CD4-positive, CD25-positive, alpha-beta regulatory T cell (primary cell): ENCODE results near the gene FAM78B. TPM values are rescaled to one million over a fixed set of nuclear protein-coding genes. Genes with fewer than 3 reads are reported as not detected.

ENCODE experiments used
- ATAC-seq, 2 donors: fragments of 150-1000 bp; cut with Tn5 transposase; one replicate each; pipeline ENCODE4 v1.10.0; 2021; ENCODE audit warnings: low read depth in 2 of 2, moderate number of reproducible peaks in 2 of 2, moderate library complexity in 1 of 2
- DNase-seq, 3 donors: peaks; one replicate each; pipeline versions ENCODE4 v3.0.0 to v3.0.0-alpha.2; 2012 to 2022; ENCODE audit warnings: mixed read lengths in 1 of 3
- H3K27ac ChIP-seq: one replicate; pipeline ENCODE4 v1.7.0; 2013; ENCODE audit warnings: mild to moderate bottlenecking, low read length; ENCODE audit not compliant: insufficient read depth, poor library complexity, severe bottlenecking
- H3K27me3 ChIP-seq: one replicate; pipeline ENCODE4 v1.7.0; 2013; ENCODE audit warnings: low read length; ENCODE audit not compliant: control insufficient read depth, insufficient read depth
- H3K36me3 ChIP-seq: one replicate; pipeline ENCODE4 v1.7.0; 2013; ENCODE audit warnings: mild to moderate bottlenecking, low read length, moderate library complexity; ENCODE audit not compliant: control insufficient read depth, insufficient read depth
- H3K4me1 ChIP-seq: 2 replicates; pipeline ENCODE4 v1.7.0; 2013; ENCODE audit warnings: mild to moderate bottlenecking, low read length; ENCODE audit not compliant: insufficient read depth, control insufficient read depth, poor library complexity, severe bottlenecking
- H3K4me3 ChIP-seq: one replicate; pipeline ENCODE4 v1.7.0; 2013; ENCODE audit warnings: low read depth, mild to moderate bottlenecking, low read length, moderate library complexity
- H3K9me3 ChIP-seq, 2 experiments: 1 replicate in 1 of 2; 2 replicates in 1 of 2; pipeline ENCODE4 v1.7.0; 2013; ENCODE audit warnings: low read length in 2 of 2, mild to moderate bottlenecking in 1 of 2, moderate library complexity in 1 of 2; ENCODE audit not compliant: control insufficient read depth in 2 of 2
- H3K27ac Mint-ChIP-seq, 3 donors: one replicate each; pipeline ENCODE4 v1.8.0; 2020 to 2022; ENCODE audit warnings: mild to moderate bottlenecking in 3 of 3, mixed read lengths in 3 of 3, moderate library complexity in 2 of 3
- H3K27me3 Mint-ChIP-seq: one replicate; pipeline ENCODE4 v1.8.0; 2022; ENCODE audit warnings: mild to moderate bottlenecking, mixed read lengths
- H3K36me3 Mint-ChIP-seq: one replicate; pipeline ENCODE4 v1.8.0; 2020; ENCODE audit warnings: mixed read lengths
- H3K4me1 Mint-ChIP-seq, 4 donors: one replicate each; pipeline ENCODE4 v1.8.0; 2020 to 2022; ENCODE audit warnings: mixed read lengths in 4 of 4, mild to moderate bottlenecking in 1 of 4
- H3K4me3 Mint-ChIP-seq, 4 donors: one replicate each; pipeline ENCODE4 v1.8.0; 2020 to 2022; ENCODE audit warnings: mild to moderate bottlenecking in 4 of 4, mixed read lengths in 4 of 4, moderate library complexity in 3 of 4
- H3K9me3 Mint-ChIP-seq, 7 donors: one replicate each; pipeline ENCODE4 v1.8.0; 2020 to 2022; ENCODE audit warnings: mixed read lengths in 7 of 7, mild to moderate bottlenecking in 3 of 7, moderate library complexity in 2 of 7
- polyA plus RNA-seq, 4 donors: library from polyadenylated mRNA; unstranded; fragments of 300-500 nt; fragmentation: Illumina TruSeq; gene quantifications; one replicate each; pipeline ENCODE4 v1.2.3, GENCODE V29; 2021
- total RNA-seq: library from RNA; stranded (reverse); gene quantifications from one replicate; pipeline ENCODE4 v1.2.3, GENCODE V29; 2022

FAM78B gene
- total and polyA plus RNA-seq, 5 donors from 2014 or later = 0.07 to 0.30 TPM; not detected in 3

- no peaks in the 10 kb centered on the region for H3K27me3 ChIP-seq
- H3K27me3 Mint-ChIP-seq = no peaks in the 10 kb centered on the region
- no peaks in the 10 kb centered on the region for H3K4me1 ChIP-seq
- no peak overlapping the region for H3K27ac ChIP-seq
- no peaks in the 10 kb centered on the region for H3K36me3 Mint-ChIP-seq
- H3K27ac Mint-ChIP-seq = no peak overlapping the region
- H3K4me1 Mint-ChIP-seq = no peaks in the 10 kb centered on the region
- no peak for DNase-seq
- H3K9me3 Mint-ChIP-seq = peaks cover 0 to 2% (median 0%) of the 10 kb centered on the region in 7 donors
- no peak for ATAC-seq
- H3K4me3 Mint-ChIP-seq = no peak overlapping the region
- H3K9me3 ChIP-seq = no peaks in the 10 kb centered on the region
- H3K36me3 ChIP-seq = no peaks in the 10 kb centered on the region
- no peak overlapping the region for H3K4me3 ChIP-seq
These were observed 47.3 kb downstream of the FAM78B start for GRCh38 chr1:166119471-166119965.

DNA sequence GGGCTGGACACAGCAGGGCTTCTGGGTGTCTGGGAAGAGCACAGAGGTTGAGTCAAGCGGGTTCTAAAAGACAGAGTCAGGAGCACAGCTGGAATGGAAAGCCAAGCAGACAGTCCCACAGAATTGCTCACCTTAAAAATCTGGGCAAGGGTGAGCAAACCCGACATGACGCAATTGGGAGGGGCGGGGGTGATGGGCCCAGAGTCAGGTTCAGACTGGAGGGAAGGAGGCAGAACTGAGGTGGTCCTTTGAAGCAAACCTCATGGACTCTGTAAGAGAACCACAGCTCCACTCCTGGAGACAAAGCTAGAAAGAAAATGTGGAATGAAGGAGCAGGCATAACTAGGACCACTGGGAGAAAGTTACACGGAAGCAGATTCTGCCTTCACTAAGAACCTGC, 49.0 kb downstream of the FAM78B start:
- Mint-ChIP-seq H3K4me1 (no peaks in the 10 kb centered on the region), H3K9me3 (peaks cover 0 to 2% (median 0%) of the 10 kb centered on the region in 7 donors), H3K36me3 (no peaks in the 10 kb centered on the region), H3K27ac (no peak overlapping the region), H3K27me3 (no peaks in the 10 kb centered on the region), H3K4me3 (no peak overlapping the region)
- H3K9me3 ChIP-seq = no peaks in the 10 kb centered on the region
- H3K4me3 ChIP-seq = no peak overlapping the region
- H3K27ac ChIP-seq = no peak overlapping the region
- H3K36me3 ChIP-seq = no peaks in the 10 kb centered on the region
- H3K4me1 ChIP-seq = no peaks in the 10 kb centered on the region
- DNase-seq (no peak), ATAC-seq (no peak)
- no peaks in the 10 kb centered on the region for H3K27me3 ChIP-seq

- Histone ChIP-seq H3K36me3 (no peaks in the 10 kb centered on the region), H3K27me3 (no peaks in the 10 kb centered on the region), H3K4me3 (no peak overlapping the region), H3K27ac (no peak overlapping the region), H3K4me1 (no peaks in the 10 kb centered on the region), H3K9me3 (no peaks in the 10 kb centered on the region)
- Mint-ChIP-seq H3K9me3 (peaks cover 0 to 2% (median 0%) of the 10 kb centered on the region in 7 donors), H3K4me3 (no peak overlapping the region), H3K36me3 (no peaks in the 10 kb centered on the region), H3K27me3 (no peaks in the 10 kb centered on the region), H3K27ac (no peak overlapping the region), H3K4me1 (no peaks in the 10 kb centered on the region)
- ATAC-seq (no peak), DNase-seq (no peak)
These were observed 50.8 kb downstream of the FAM78B start for GRCh38 chr1:166116026-166116425.

- Histone ChIP-seq H3K36me3 (no peaks in the 10 kb centered on the region), H3K4me1 (no peaks in the 10 kb centered on the region), H3K27ac (no peak overlapping the region), H3K9me3 (no peaks in the 10 kb centered on the region), H3K4me3 (no peak overlapping the region), H3K27me3 (no peaks in the 10 kb centered on the region)
- no peak for ATAC-seq
- no peak overlapping the region for H3K27ac Mint-ChIP-seq
- H3K4me1 Mint-ChIP-seq = no peaks in the 10 kb centered on the region
- H3K4me3 Mint-ChIP-seq = no peak overlapping the region
- H3K9me3 Mint-ChIP-seq = peaks cover 0 to 2% (median 0%) of the 10 kb centered on the region in 7 donors
- no peaks in the 10 kb centered on the region for H3K27me3 Mint-ChIP-seq
- no peaks in the 10 kb centered on the region for H3K36me3 Mint-ChIP-seq
- no peak for DNase-seq
These were observed 52.4 kb downstream of the FAM78B start for GRCh38 chr1:166114419-166114818.

DNA sequence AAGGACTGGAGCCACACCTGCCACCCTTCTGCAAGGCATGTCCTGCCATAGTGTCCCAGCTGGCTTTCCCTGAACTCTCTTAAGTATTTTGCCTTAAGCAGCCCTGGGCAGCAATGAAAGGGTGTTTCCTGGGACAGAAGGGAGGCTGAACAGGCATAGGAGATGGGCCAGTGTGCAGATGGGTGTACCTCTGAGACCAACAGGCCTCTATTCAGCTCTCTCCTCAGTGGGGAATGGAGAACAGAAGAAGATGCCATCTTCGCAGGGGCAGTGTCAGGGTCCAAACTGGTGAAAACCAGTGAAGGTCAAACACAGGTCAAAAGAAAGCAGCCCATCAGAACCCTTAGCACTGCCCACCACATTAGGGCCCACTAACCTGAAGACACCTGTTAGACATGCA, 53.2 kb downstream of the FAM78B start:
- no peak overlapping the region for H3K27ac ChIP-seq
- H3K4me1 ChIP-seq = no peaks in the 10 kb centered on the region
- H3K36me3 Mint-ChIP-seq = no peaks in the 10 kb centered on the region
- no peaks in the 10 kb centered on the region for H3K27me3 Mint-ChIP-seq
- H3K4me1 Mint-ChIP-seq = no peaks in the 10 kb centered on the region
- no peaks in the 10 kb centered on the region for H3K9me3 ChIP-seq
- ATAC-seq = no peak
- no peaks in the 10 kb centered on the region for H3K27me3 ChIP-seq
- no peak for DNase-seq
- H3K36me3 ChIP-seq = no peaks in the 10 kb centered on the region
- peaks cover 0 to 2% (median 0%) of the 10 kb centered on the region in 7 donors for H3K9me3 Mint-ChIP-seq
- H3K4me3 ChIP-seq = no peak overlapping the region
- no peak overlapping the region for H3K4me3 Mint-ChIP-seq
- H3K27ac Mint-ChIP-seq = no peak overlapping the region

- Histone ChIP-seq H3K27ac (no peak overlapping the region), H3K9me3 (no peaks in the 10 kb centered on the region), H3K4me1 (no peaks in the 10 kb centered on the region), H3K27me3 (no peaks in the 10 kb centered on the region), H3K4me3 (no peak overlapping the region), H3K36me3 (no peaks in the 10 kb centered on the region)
- no peak for DNase-seq
- no peak for ATAC-seq
- Mint-ChIP-seq H3K27ac (no peak overlapping the region), H3K36me3 (no peaks in the 10 kb centered on the region), H3K9me3 (peaks cover 0 to 2% (median 0%) of the 10 kb centered on the region in 7 donors), H3K4me3 (no peak overlapping the region), H3K27me3 (no peaks in the 10 kb centered on the region), H3K4me1 (no peaks in the 10 kb centered on the region)
These were observed 53.8 kb downstream of the FAM78B start for GRCh38 chr1:166113031-166113430.

DNA sequence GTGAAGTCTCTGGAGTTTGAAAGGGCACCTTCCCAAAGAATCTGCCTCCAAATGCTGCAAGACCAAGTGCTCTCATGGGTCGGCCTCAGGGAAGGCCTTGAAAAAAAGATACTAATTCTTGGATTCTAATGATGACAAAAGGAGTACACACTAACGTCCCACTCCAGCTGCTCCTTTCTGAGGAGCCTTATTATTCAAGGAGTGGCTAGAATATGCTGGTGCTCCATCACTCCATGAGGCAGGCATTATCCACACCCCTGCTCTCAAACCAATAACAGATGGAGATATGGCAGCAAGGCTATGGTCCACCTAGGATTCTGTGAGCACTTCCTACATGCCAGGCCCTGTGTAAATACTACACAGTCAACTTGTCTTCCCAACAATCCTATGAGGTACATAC, 54.4 kb downstream of the FAM78B start:
- no peaks in the 10 kb centered on the region for H3K4me1 ChIP-seq
- no peak for ATAC-seq
- H3K36me3 ChIP-seq = no peaks in the 10 kb centered on the region
- no peaks in the 10 kb centered on the region for H3K9me3 ChIP-seq
- no peaks in the 10 kb centered on the region for H3K27me3 ChIP-seq
- Mint-ChIP-seq H3K4me1 (no peaks in the 10 kb centered on the region), H3K27me3 (no peaks in the 10 kb centered on the region), H3K9me3 (peaks cover 0 to 2% (median 0%) of the 10 kb centered on the region in 7 donors), H3K27ac (no peak overlapping the region), H3K36me3 (no peaks in the 10 kb centered on the region), H3K4me3 (no peak overlapping the region)
- no peak overlapping the region for H3K27ac ChIP-seq
- no peak overlapping the region for H3K4me3 ChIP-seq
- DNase-seq = no peak

DNA sequence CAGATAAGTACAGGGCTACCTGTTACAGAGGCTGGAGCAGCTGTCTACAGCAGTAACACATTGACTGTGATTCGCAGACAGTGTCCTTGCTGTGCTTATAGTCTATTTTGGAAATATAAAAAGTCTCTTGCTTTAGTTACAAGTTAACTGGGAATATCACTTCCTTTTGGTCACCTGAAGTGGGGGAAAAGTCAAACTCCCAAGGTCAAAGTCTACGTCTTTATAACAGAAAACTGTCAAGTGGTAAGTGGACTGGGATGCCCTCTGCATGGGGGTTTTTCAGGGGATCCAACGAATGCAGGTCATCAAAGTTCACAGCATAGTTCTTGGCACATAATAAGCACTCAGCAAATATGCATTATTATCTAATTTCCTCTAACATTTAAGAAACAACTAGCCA, 55.4 kb downstream of the FAM78B start:
- Mint-ChIP-seq H3K27me3 (no peaks in the 10 kb centered on the region), H3K27ac (no peak overlapping the region), H3K4me1 (no peaks in the 10 kb centered on the region), H3K4me3 (no peak overlapping the region), H3K9me3 (peaks cover 0 to 7% (median 0%) of the 10 kb centered on the region in 7 donors), H3K36me3 (no peaks in the 10 kb centered on the region)
- no peak overlapping the region for H3K27ac ChIP-seq
- no peaks in the 10 kb centered on the region for H3K9me3 ChIP-seq
- no peak for DNase-seq
- no peak for ATAC-seq
- H3K4me3 ChIP-seq = no peak overlapping the region
- no peaks in the 10 kb centered on the region for H3K4me1 ChIP-seq
- no peaks in the 10 kb centered on the region for H3K36me3 ChIP-seq
- no peaks in the 10 kb centered on the region for H3K27me3 ChIP-seq
